Spleen (tissue), 7 donors: ENCODE results near the gene PPP6R3.
"Not testable (repeated sequence)": the region's sequence is repeated elsewhere in the genome, so short reads cannot be mapped to it uniquely, and the experiment has no call there.

ENCODE experiments used
- CTCF ChIP-seq, 11 experiments: fragments of 200-600 bp in 7 of 11; fragments of 450-650 bp in 4 of 11; sonication (generic) in 4 of 11; IDR thresholded peaks in 8 of 11; conservative IDR thresholded peaks in 3 of 11; 1 replicate in 7 of 11; 2 replicates in 4 of 11; pipeline versions ENCODE4 v1.4.0 to v1.8.0; 2016 to 2021; ENCODE audit warnings: antibody characterized with exemption in 11 of 11, inconsistent platforms in 4 of 11, mild to moderate bottlenecking in 1 of 11
- POLR2A ChIP-seq, 3 donors: fragments of 450-650 bp; IDR thresholded peaks; one replicate each; pipeline ENCODE4 v1.5.1; 2017; ENCODE audit warnings: antibody characterized with exemption in 3 of 3, mild to moderate bottlenecking in 1 of 3
- donor health status: DM: no; HTN: no; CAD: no; lungs with moderate emphysema.
- donor health status: DM: no; HTN: no; CAD: no.
- donor health status: DM: no; HTN: no; CAD: no.

- TF ChIP-seq CTCF (IDR thresholded peaks at IDR 0.05 in 8 of 11, conservative IDR thresholded peaks at IDR 0.05 in 3 of 11); POLR2A (IDR thresholded peaks at IDR 0.05): not testable (repeated sequence)
Observed at GRCh38 chr11:68447914-68448313, 12.6 kb upstream of the PPP6R3 start.
